OCI-LY7 (cell line): ENCODE results near the gene LHX4.

Experiments used
- CTCF ChIP-seq: fragments of 200-600 bp; sonication (generic); conservative IDR thresholded peaks from 2 replicates; pipeline ENCODE4 v1.5.1; 2014; ENCODE audit warnings: mild to moderate bottlenecking, antibody characterized with exemption, low read length, moderate library complexity, mixed read lengths
- EZH2phosphoT487 ChIP-seq: fragments of 200-600 bp; sonication (generic); IDR thresholded peaks from 2 replicates; pipeline ENCODE4 v1.6.1; 2018; ENCODE audit warnings: low read depth, borderline replicate concordance, mild to moderate bottlenecking, mixed run types, antibody characterized with exemption, low read length, moderate library complexity, mixed read lengths

GRCh38 chr1:180310095-180310494 is 80.0 kb downstream of the LHX4 start:
- TF ChIP-seq CTCF = no peak
- TF ChIP-seq EZH2phosphoT487 = no peak
